OCI-LY1 (cell line): Measurements from ENCODE around the gene WHAMM.

Experiments
- H2AFZ ChIP-seq: fragments of 200-600 bp; sonication (generic), shearing (Covaris generic); 2 replicates; pipeline ENCODE4 v1.6.0; 2014; ENCODE audit warnings: antibody characterized with exemption, mild to moderate bottlenecking, low read length
- H3F3A ChIP-seq: fragments of 200-600 bp; sonication (generic), shearing (Covaris generic); 2 replicates; pipeline ENCODE4 v1.6.0; 2014; ENCODE audit warnings: mild to moderate bottlenecking, antibody characterized with exemption, low read length, moderate library complexity; ENCODE audit not compliant: insufficient read depth
- H3K27ac ChIP-seq: fragments of 200-600 bp; sonication (generic); 2 replicates; pipeline ENCODE4 v1.5.1; 2014; ENCODE audit warnings: low read length, mixed run types, mild to moderate bottlenecking, low read depth; ENCODE audit not compliant: poor library complexity, severe bottlenecking
- H3K27me3 ChIP-seq: fragments of 200-600 bp; sonication (generic); 2 replicates; pipeline ENCODE4 v1.6.0; 2014; ENCODE audit warnings: antibody characterized with exemption, mild to moderate bottlenecking, low read length, moderate library complexity; ENCODE audit not compliant: insufficient read depth
- H3K36me3 ChIP-seq: fragments of 200-600 bp; sonication (generic); 2 replicates; pipeline ENCODE4 v1.6.1; 2014; ENCODE audit warnings: mild to moderate bottlenecking, antibody characterized with exemption, low read length, moderate library complexity, mixed read lengths; ENCODE audit not compliant: insufficient read depth
- H3K4me1 ChIP-seq: fragments of 200-600 bp; sonication (generic); 2 replicates; pipeline ENCODE4 v1.5.1; 2014; ENCODE audit warnings: mild to moderate bottlenecking, low read length, moderate library complexity; ENCODE audit not compliant: insufficient read depth, severe bottlenecking
- H3K4me2 ChIP-seq: fragments of 200-600 bp; sonication (generic), shearing (Covaris generic); 2 replicates; pipeline ENCODE4 v1.6.1; 2014; ENCODE audit warnings: low read length
- H3K4me3 ChIP-seq: fragments of 200-600 bp; sonication (generic); 2 replicates; pipeline ENCODE4 v1.5.1; 2014; ENCODE audit warnings: low read length, low read depth, mild to moderate bottlenecking, mixed read lengths; ENCODE audit not compliant: poor library complexity, severe bottlenecking
- H3K79me2 ChIP-seq: fragments of 200-600 bp; shearing (Covaris generic); 2 replicates; pipeline ENCODE4 v1.6.1; 2016; ENCODE audit warnings: mixed run types, low read length, mixed read lengths; ENCODE audit not compliant: insufficient read depth
- H3K9ac ChIP-seq: fragments of 200-600 bp; sonication (generic), shearing (Covaris generic); 2 replicates; pipeline ENCODE4 v1.6.1; 2014; ENCODE audit warnings: mild to moderate bottlenecking, low read length, mixed read lengths
- H3K9me2 ChIP-seq: fragments of 200-600 bp; sonication (generic), shearing (Covaris generic); 2 replicates; pipeline ENCODE4 v1.6.1; 2014; ENCODE audit warnings: low read depth, mild to moderate bottlenecking, low read length, mixed read lengths
- H3K9me3 ChIP-seq: fragments of 200-600 bp; shearing (Covaris generic); 2 replicates; pipeline ENCODE4 v1.6.1; 2014; ENCODE audit warnings: low read length, mixed read lengths
- H4K20me1 ChIP-seq: fragments of 200-600 bp; sonication (generic), shearing (Covaris generic); 2 replicates; pipeline ENCODE4 v1.6.0; 2016; ENCODE audit warnings: mild to moderate bottlenecking, low read length; ENCODE audit not compliant: insufficient read depth
- CTCF ChIP-seq: fragments of 200-600 bp; sonication (generic), shearing (Covaris generic); IDR thresholded peaks from 2 replicates; pipeline ENCODE4 v1.5.1; 2017; ENCODE audit warnings: mild to moderate bottlenecking, antibody characterized with exemption, low read length, moderate library complexity, mixed read lengths
- EZH2 ChIP-seq: fragments of 200-600 bp; sonication (generic), shearing (Covaris generic); IDR thresholded peaks from 2 replicates; pipeline ENCODE4 v1.8.0; 2017; ENCODE audit warnings: borderline replicate concordance, mixed run types, mild to moderate bottlenecking, antibody characterized with exemption, low read length, moderate library complexity, mixed read lengths

The WHAMM gene

GRCh38 chr15:82832601-82833361 lies 23.4 kb downstream of the WHAMM start:
- no peak overlapping the region for H3K4me3 ChIP-seq
- H4K20me1 ChIP-seq, result no peaks in the 10 kb centered on the region
- H3K9me2 ChIP-seq, result no peaks in the 10 kb centered on the region
- H3K27me3 ChIP-seq, result no peaks in the 10 kb centered on the region
- TF ChIP-seq CTCF, result no peak
- no peak for TF ChIP-seq EZH2
- no peak overlapping the region for H3K4me2 ChIP-seq
- no peaks in the 10 kb centered on the region for H3F3A ChIP-seq
- H3K36me3 ChIP-seq, result peaks cover 100% of the 10 kb centered on the region
- no peaks in the 10 kb centered on the region for H3K79me2 ChIP-seq
- H3K4me1 ChIP-seq, result no peaks in the 10 kb centered on the region
- no peak overlapping the region for H2AFZ ChIP-seq
- no peak overlapping the region for H3K9ac ChIP-seq
- H3K27ac ChIP-seq, result no peak overlapping the region
- no peaks in the 10 kb centered on the region for H3K9me3 ChIP-seq

GRCh38 chr15:82833362-82833682 lies 23.9 kb downstream of the WHAMM start:
- Histone ChIP-seq H3K36me3 (peaks cover 97% of the 10 kb centered on the region), H3K79me2 (no peaks in the 10 kb centered on the region), H3K9ac (no peak overlapping the region), H3K27me3 (no peaks in the 10 kb centered on the region), H3F3A (no peaks in the 10 kb centered on the region), H3K4me1 (no peaks in the 10 kb centered on the region), H3K9me3 (no peaks in the 10 kb centered on the region), H3K4me3 (no peak overlapping the region), H4K20me1 (no peaks in the 10 kb centered on the region), H3K27ac (no peak overlapping the region), H3K4me2 (no peak overlapping the region), H3K9me2 (no peaks in the 10 kb centered on the region), H2AFZ (no peak overlapping the region)
- TF ChIP-seq EZH2, result no peak
- TF ChIP-seq CTCF, result no peak

- Histone ChIP-seq H3K27me3 (no peaks in the 10 kb centered on the region), H3K9me3 (no peaks in the 10 kb centered on the region), H3K9ac (no peak overlapping the region), H3K79me2 (no peaks in the 10 kb centered on the region), H3K4me3 (no peak overlapping the region), H3K9me2 (no peaks in the 10 kb centered on the region), H2AFZ (no peak overlapping the region), H3F3A (no peaks in the 10 kb centered on the region), H3K4me2 (no peak overlapping the region), H3K4me1 (no peaks in the 10 kb centered on the region), H3K27ac (no peak overlapping the region), H3K36me3 (peaks cover 76% of the 10 kb centered on the region), H4K20me1 (no peaks in the 10 kb centered on the region)
- no peak for TF ChIP-seq EZH2
- no peak for TF ChIP-seq CTCF
Observed at GRCh38 chr15:82835391-82835917, 26.0 kb downstream of the WHAMM start.
